Measurements from ENCODE around the gene LDLRAD3.

LDLRAD3 gene

GRCh38 chr11:35980686-35981390, 37.0 kb downstream of the LDLRAD3 start:
- no peak for DNase-seq (ENCODE audit: low read depth, low spot score)
- H3K4me3 ChIP-seq (ENCODE audit: low read length): no peak overlapping the region

GRCh38 chr11:35981581-35981980, 37.7 kb downstream of the LDLRAD3 start:
- H3K4me3 ChIP-seq (ENCODE audit: low read length): no peak overlapping the region
- no peak for DNase-seq (ENCODE audit: low read depth, low spot score)

GRCh38 chr11:35982061-35982460, 38.2 kb downstream of the LDLRAD3 start:
- DNase-seq (ENCODE audit: low read depth, low spot score): no peak
- H3K4me3 ChIP-seq (ENCODE audit: low read length): no peak overlapping the region

GRCh38 chr11:35983981-35984380, 40.1 kb downstream of the LDLRAD3 start:
- DNase-seq (ENCODE audit: low read depth, low spot score): no peak
- H3K4me3 ChIP-seq (ENCODE audit: low read length): no peak overlapping the region

- H3K4me3 ChIP-seq (ENCODE audit: low read length): no peak overlapping the region
- no peak for DNase-seq (ENCODE audit: low read depth, low spot score)
Observed at GRCh38 chr11:35986947-35987346, 43.1 kb downstream of the LDLRAD3 start.

GRCh38 chr11:35990170-35990569, 46.3 kb downstream of the LDLRAD3 start:
- no peak for DNase-seq (ENCODE audit: low read depth, low spot score)
- H3K4me3 ChIP-seq (ENCODE audit: low read length): no peak overlapping the region

GRCh38 chr11:35990816-35991215, 47.0 kb downstream of the LDLRAD3 start:
- H3K4me3 ChIP-seq (ENCODE audit: low read length): no peak overlapping the region
- DNase-seq (ENCODE audit: low read depth, low spot score): no peak

GRCh38 chr11:35992548-35992947, 48.7 kb downstream of the LDLRAD3 start:
- DNase-seq (ENCODE audit: low read depth, low spot score): no peak
- no peak overlapping the region for H3K4me3 ChIP-seq (ENCODE audit: low read length)

GRCh38 chr11:35994421-35994820, 50.6 kb downstream of the LDLRAD3 start:
- no peak overlapping the region for H3K4me3 ChIP-seq (ENCODE audit: low read length)
- peak; percentile 75 for DNase-seq (ENCODE audit: low read depth, low spot score)

- H3K4me3 ChIP-seq (ENCODE audit: low read length): no peak overlapping the region
- DNase-seq (ENCODE audit: low read depth, low spot score): no peak
Observed at GRCh38 chr11:35995681-35996271, 51.9 kb downstream of the LDLRAD3 start.

GRCh38 chr11:35997902-35998520, 54.1 kb downstream of the LDLRAD3 start:
- DNase-seq (ENCODE audit: low read depth, low spot score): no peak
- H3K4me3 ChIP-seq (ENCODE audit: low read length): no peak overlapping the region

GRCh38 chr11:35998634-35999033, 54.8 kb downstream of the LDLRAD3 start:
- DNase-seq (ENCODE audit: low read depth, low spot score): no peak
- H3K4me3 ChIP-seq (ENCODE audit: low read length): no peak overlapping the region

- DNase-seq (ENCODE audit: low read depth, low spot score): no peak
- H3K4me3 ChIP-seq (ENCODE audit: low read length): no peak overlapping the region
Observed at GRCh38 chr11:36000616-36001190, 56.8 kb downstream of the LDLRAD3 start.

- DNase-seq (ENCODE audit: low read depth, low spot score): no peak
- no peak overlapping the region for H3K4me3 ChIP-seq (ENCODE audit: low read length)
Observed at GRCh38 chr11:36002196-36002595, 58.3 kb downstream of the LDLRAD3 start.

- no peak overlapping the region for H3K4me3 ChIP-seq (ENCODE audit: low read length)
- no peak for DNase-seq (ENCODE audit: low read depth, low spot score)
Observed at GRCh38 chr11:36002796-36003195, 58.9 kb downstream of the LDLRAD3 start.

GRCh38 chr11:36006556-36006955, 62.7 kb downstream of the LDLRAD3 start:
- no peak overlapping the region for H3K4me3 ChIP-seq (ENCODE audit: low read length)
- DNase-seq (ENCODE audit: low read depth, low spot score): no peak

GRCh38 chr11:36007127-36007655, 63.3 kb downstream of the LDLRAD3 start:
- DNase-seq (ENCODE audit: low read depth, low spot score): no peak

GRCh38 chr11:36008584-36008983, 64.7 kb downstream of the LDLRAD3 start:
- no peak overlapping the region for H3K4me3 ChIP-seq (ENCODE audit: low read length)
- no peak for DNase-seq (ENCODE audit: low read depth, low spot score)

More at GRCh38 chr11:36007127-36007655, 63.3 kb downstream of the LDLRAD3 start:
- no peak overlapping the region for H3K4me3 ChIP-seq (ENCODE audit: low read length)

GRCh38 chr11:36009473-36009872, 65.6 kb downstream of the LDLRAD3 start:
- H3K4me3 ChIP-seq (ENCODE audit: low read length): no peak overlapping the region
- no peak for DNase-seq (ENCODE audit: low read depth, low spot score)
